Heart left ventricle (tissue), 13 donors: ENCODE results near the gene FCRLA.

ENCODE experiments used
- CTCF ChIP-seq, 12 donors: fragments of 200-600 bp; sonication (generic) in 4 of 12; IDR thresholded peaks; one replicate each; pipeline versions ENCODE4 v1.5.0 to v1.8.0; 2018 to 2022; ENCODE audit warnings: antibody characterized with exemption in 12 of 12, mild to moderate bottlenecking in 5 of 12
- POLR2A ChIP-seq, 2 donors: fragments of 450-650 bp; IDR thresholded peaks; one replicate each; pipeline ENCODE4 v1.6.1; 2017; ENCODE audit warnings: antibody characterized with exemption in 2 of 2, mild to moderate bottlenecking in 2 of 2, moderate library complexity in 2 of 2
- donor health status: ischemic (EF 13 %, LVEDD 7.1; RV severe dilation, severe dysfunction).
- donor health status: DM: no; HTN: yes; CAD: no.
- donor health status: DM: no; HTN: no; CAD: no.
- donor health status: ischemic (EF 25% LVEDD 6.9; RV normal size, moderate dysfunction).
- donor health status: ischemic (EF 25% LVEDD 5.7; RV mildly dilated, moderate dysfunction).
- donor health status: ischemic (EF 35%, LVEDD 5.7; RV mildly dilated, moderate dysfunction).
- donor health status: nonischemic (EF 11% LVEDD 7.7; RV severe dilation, severe dysfunction).
- donor health status: DM: yes; HTN: yes; CAD: no.
- donor health status: PGD.
- donor health status: ischemic (EF 29% LVEDD 5.4; RV normal size, mild dysfunction).
- donor health status: nonischemic (EF 23%, LVEDD 6.1; RV moderate dilation, normal function).

DNA sequence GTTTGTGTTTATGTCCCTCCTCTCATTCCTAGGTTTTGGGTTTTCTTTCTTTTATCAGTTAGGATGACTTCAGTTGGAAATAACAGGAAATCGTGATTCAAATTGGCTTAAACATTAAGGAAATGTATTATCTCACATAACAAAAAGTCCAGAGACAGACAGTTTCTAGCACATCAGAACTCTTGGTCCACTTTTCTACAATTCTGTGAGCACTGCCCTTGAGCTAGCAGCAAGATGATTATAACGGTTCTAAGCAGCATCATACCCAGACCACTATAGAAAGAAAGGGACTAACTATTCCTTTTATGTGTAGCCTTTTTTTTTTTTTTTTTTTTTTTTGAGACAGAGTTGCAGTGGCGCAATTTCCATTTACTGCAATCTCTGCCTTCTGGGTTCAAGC lies 25.1 kb upstream of the FCRLA start:
- no peak for TF ChIP-seq POLR2A (IDR thresholded peaks at IDR 0.05)
- TF ChIP-seq CTCF (IDR thresholded peaks at IDR 0.05) = no peak
